ENCODE results near the gene TXNRD1. TPM values are rescaled to one million over a fixed set of nuclear protein-coding genes. Genes with fewer than 3 reads are reported as not detected.

TXNRD1 gene
- total and polyA plus RNA-seq, 2 of the 8 experiments (the other 6 are each of a cell fraction or from before 2014, with no cell fraction given): 56.8 to 127 TPM

GRCh38 chr12:104333692-104334255 is 118.2 kb downstream of the TXNRD1 start (continued):
- TF ChIP-seq RNF2 (IDR thresholded peaks at IDR 0.05; ENCODE audit: borderline replicate concordance, low read depth, low read length, missing control alignments, poor library complexity, severe bottlenecking) (no peak), CHD1 (IDR thresholded peaks at IDR 0.05; ENCODE audit: low read depth, low read length) (no peak), ZNF274 (IDR thresholded peaks at IDR 0.05; ENCODE audit: borderline replicate concordance, extremely low read depth, low read length) (no peak), TCF12 (IDR thresholded peaks at IDR 0.05; ENCODE audit: low read depth, low read length) (no peak), SIX5 (IDR thresholded peaks at IDR 0.05; ENCODE audit: low read depth, low read length) (no peak), RXRA (IDR thresholded peaks at IDR 0.05; ENCODE audit: insufficient read depth, low read depth, low read length) (no peak), BACH1 (IDR thresholded peaks at IDR 0.05; ENCODE audit: low read length) (no peak), TAF1 (IDR thresholded peaks at IDR 0.05; ENCODE audit: low read depth, low read length) (no peak), RAD21 (IDR thresholded peaks at IDR 0.05 in 1 of 2, conservative IDR thresholded peaks at IDR 0.05 in 1 of 2; ENCODE audit: low read depth in 2 of 2, low read length in 2 of 2) (no peak)

Measured in H1 (cell line).